A673 (cell line): ENCODE measurements around the gene HLA-DRB1.

Experiments used
- CTCF ChIP-seq: fragments of 300-800, 200-600 bp; sonication (generic); conservative IDR thresholded peaks from 2 replicates; pipeline ENCODE4 v1.5.1; 2017; ENCODE audit warnings: low read depth, mild to moderate bottlenecking, antibody characterized with exemption, low read length, moderate library complexity, mixed read lengths
- EZH2 ChIP-seq: fragments of 200-600 bp; sonication (generic); IDR thresholded peaks from 2 replicates; pipeline ENCODE4 v1.6.1; 2017; ENCODE audit warnings: borderline replicate concordance, low read depth, mild to moderate bottlenecking, mixed read lengths, antibody characterized with exemption, low read length; ENCODE audit not compliant: poor library complexity, severe bottlenecking

GRCh38 chr6:32610682-32611296, 21.1 kb upstream of the HLA-DRB1 start:
- no peak for TF ChIP-seq CTCF
- no peak for TF ChIP-seq EZH2
